Heart left ventricle (tissue), 13 donors: ENCODE results near the gene TRPM3.

Source experiments
- POLR2A ChIP-seq, 2 donors: fragments of 450-650 bp; IDR thresholded peaks; one replicate each; pipeline ENCODE4 v1.6.1; 2017; ENCODE audit warnings: antibody characterized with exemption in 2 of 2, mild to moderate bottlenecking in 2 of 2, moderate library complexity in 2 of 2
- TF ChIP-seq, protein P1 (sequence below), 12 donors: fragments of 200-600 bp; sonication (generic) in 4 of 12; IDR thresholded peaks; one replicate each; pipeline versions ENCODE4 v1.5.0 to v1.8.0; 2018 to 2022; ENCODE audit warnings: antibody characterized with exemption in 12 of 12, mild to moderate bottlenecking in 5 of 12
- donor health status: ischemic (EF 13 %, LVEDD 7.1; RV severe dilation, severe dysfunction).
- donor health status: DM: no; HTN: yes; CAD: no.
- donor health status: DM: no; HTN: no; CAD: no.
- donor health status: ischemic (EF 25% LVEDD 6.9; RV normal size, moderate dysfunction).
- donor health status: ischemic (EF 25% LVEDD 5.7; RV mildly dilated, moderate dysfunction).
- donor health status: ischemic (EF 35%, LVEDD 5.7; RV mildly dilated, moderate dysfunction).
- donor health status: nonischemic (EF 11% LVEDD 7.7; RV severe dilation, severe dysfunction).
- donor health status: DM: yes; HTN: yes; CAD: no.
- donor health status: PGD.
- donor health status: ischemic (EF 29% LVEDD 5.4; RV normal size, mild dysfunction).
- donor health status: nonischemic (EF 23%, LVEDD 6.1; RV moderate dilation, normal function).

DNA sequence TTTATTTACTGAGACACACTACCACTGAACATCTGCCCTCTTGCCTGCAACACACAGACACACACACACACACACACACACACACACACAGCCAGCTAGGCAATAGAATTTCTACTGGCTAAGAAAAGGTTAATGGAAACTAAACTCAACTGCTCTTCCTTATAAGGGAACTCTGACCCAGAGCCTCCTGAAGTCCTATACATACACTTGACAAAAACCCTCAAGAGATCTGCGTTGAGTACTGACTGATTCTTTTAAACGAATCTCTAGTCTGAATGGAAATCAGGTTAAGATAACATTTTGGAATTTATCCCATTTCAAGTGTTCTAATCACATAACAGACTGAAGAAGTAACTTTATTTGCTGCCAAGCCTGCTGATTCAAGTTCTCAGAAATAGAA lies 25.9 kb upstream of the TRPM3 start:
- TF ChIP-seq, protein P1, sequence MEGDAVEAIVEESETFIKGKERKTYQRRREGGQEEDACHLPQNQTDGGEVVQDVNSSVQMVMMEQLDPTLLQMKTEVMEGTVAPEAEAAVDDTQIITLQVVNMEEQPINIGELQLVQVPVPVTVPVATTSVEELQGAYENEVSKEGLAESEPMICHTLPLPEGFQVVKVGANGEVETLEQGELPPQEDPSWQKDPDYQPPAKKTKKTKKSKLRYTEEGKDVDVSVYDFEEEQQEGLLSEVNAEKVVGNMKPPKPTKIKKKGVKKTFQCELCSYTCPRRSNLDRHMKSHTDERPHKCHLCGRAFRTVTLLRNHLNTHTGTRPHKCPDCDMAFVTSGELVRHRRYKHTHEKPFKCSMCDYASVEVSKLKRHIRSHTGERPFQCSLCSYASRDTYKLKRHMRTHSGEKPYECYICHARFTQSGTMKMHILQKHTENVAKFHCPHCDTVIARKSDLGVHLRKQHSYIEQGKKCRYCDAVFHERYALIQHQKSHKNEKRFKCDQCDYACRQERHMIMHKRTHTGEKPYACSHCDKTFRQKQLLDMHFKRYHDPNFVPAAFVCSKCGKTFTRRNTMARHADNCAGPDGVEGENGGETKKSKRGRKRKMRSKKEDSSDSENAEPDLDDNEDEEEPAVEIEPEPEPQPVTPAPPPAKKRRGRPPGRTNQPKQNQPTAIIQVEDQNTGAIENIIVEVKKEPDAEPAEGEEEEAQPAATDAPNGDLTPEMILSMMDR (IDR thresholded peaks at IDR 0.05): no peak
- TF ChIP-seq POLR2A (IDR thresholded peaks at IDR 0.05): no peak
